ENCODE results near the gene ATXN10.

Gene ATXN10

DNA sequence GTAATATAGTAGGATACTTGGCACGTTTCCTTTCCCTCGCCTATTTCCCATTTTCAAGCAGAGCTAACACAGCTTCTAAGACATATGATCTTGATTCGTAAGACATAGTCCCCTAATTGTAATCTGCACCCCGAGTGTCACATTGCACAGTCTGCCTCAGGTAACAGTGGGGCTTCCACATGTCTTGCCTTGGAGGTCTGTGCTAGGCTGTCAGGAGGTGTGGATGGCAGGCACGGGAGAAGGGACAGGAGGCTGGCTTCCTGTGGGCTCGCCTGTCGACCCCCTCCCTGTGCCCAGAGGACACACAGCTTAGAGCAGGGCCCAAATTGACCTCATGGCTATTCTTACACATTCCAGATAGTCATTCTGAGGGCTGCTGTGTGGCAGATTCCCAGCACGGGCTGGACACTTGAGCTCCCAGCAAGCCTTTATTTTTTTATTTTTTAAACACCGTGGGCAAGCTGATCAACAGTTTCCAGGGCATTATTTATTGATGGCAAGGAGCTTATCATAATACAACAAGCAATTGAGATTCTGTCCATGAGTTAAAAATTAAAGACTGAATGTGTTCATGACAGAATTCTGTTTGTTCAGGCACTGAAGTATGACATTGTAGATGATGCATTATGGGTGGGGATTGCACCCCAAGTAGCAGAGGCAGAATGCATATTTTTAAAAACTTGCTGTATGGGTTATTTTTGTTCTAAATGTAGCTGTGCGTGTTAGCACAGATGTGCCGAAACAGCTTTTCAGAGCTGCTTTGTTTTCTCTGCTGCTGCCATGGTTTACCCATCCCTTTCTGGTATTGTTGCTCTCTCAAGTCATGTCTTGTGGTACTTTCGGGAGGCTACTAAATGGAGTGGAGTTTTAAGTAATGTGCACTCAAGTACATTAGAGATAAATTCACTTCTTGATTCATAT, 113.0 kb downstream of the ATXN10 start:
- TF ChIP-seq FOXP2 (optimal IDR thresholded peaks at IDR 0.05; ENCODE audit: borderline replicate concordance, extremely low read depth, extremely low read length, insufficient read depth): no peak
- TF ChIP-seq TAF1 (IDR thresholded peaks at IDR 0.05; ENCODE audit: borderline replicate concordance, insufficient read depth, low read length): no peak
- TF ChIP-seq REST (IDR thresholded peaks at IDR 0.05; ENCODE audit: insufficient read depth in 1 of 2, low read depth in 2 of 2, low read length in 2 of 2): no peak
- TF ChIP-seq SIN3A (IDR thresholded peaks at IDR 0.05; ENCODE audit: borderline replicate concordance, insufficient read depth, low read length): no peak
- TF ChIP-seq POLR2AphosphoS5 (IDR thresholded peaks at IDR 0.05; ENCODE audit: low read depth, low read length): no peak

GRCh38 chr22:45785458-45785857, 113.8 kb downstream of the ATXN10 start:
- TF ChIP-seq POLR2AphosphoS5 (IDR thresholded peaks at IDR 0.05; ENCODE audit: low read depth, low read length) (no peak), TAF1 (IDR thresholded peaks at IDR 0.05; ENCODE audit: borderline replicate concordance, insufficient read depth, low read length) (no peak), SIN3A (IDR thresholded peaks at IDR 0.05; ENCODE audit: borderline replicate concordance, insufficient read depth, low read length) (no peak), FOXP2 (optimal IDR thresholded peaks at IDR 0.05; ENCODE audit: borderline replicate concordance, extremely low read depth, extremely low read length, insufficient read depth) (no peak), REST (IDR thresholded peaks at IDR 0.05; ENCODE audit: insufficient read depth in 1 of 2, low read depth in 2 of 2, low read length in 2 of 2) (no peak)

- no peak for TF ChIP-seq REST (IDR thresholded peaks at IDR 0.05; ENCODE audit: insufficient read depth in 1 of 2, low read depth in 2 of 2, low read length in 2 of 2)
- no peak for TF ChIP-seq SIN3A (IDR thresholded peaks at IDR 0.05; ENCODE audit: borderline replicate concordance, insufficient read depth, low read length)
- TF ChIP-seq FOXP2 (optimal IDR thresholded peaks at IDR 0.05; ENCODE audit: borderline replicate concordance, extremely low read depth, extremely low read length, insufficient read depth): no peak
- no peak for TF ChIP-seq POLR2AphosphoS5 (IDR thresholded peaks at IDR 0.05; ENCODE audit: low read depth, low read length)
- TF ChIP-seq TAF1 (IDR thresholded peaks at IDR 0.05; ENCODE audit: borderline replicate concordance, insufficient read depth, low read length): no peak
Observed at GRCh38 chr22:45786726-45787125, 115.1 kb downstream of the ATXN10 start.

DNA sequence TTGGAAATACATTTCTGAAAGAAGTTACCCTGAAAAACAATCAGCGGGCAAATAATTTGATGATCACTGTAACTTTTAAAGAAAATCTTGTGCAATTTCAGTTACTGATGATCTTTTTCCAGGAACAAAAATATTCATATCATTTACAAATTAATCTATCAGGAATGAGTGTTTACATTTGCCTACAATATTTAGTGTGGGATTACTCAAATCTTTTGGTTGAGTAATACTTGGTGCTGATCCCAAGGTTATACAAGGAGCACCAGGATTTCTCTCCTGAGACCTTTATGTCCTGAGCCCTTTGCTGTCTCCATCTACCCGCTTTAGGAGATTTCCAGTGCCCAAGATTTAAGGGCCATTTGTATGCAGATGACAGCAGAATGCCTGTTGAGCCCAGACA, 116.1 kb downstream of the ATXN10 start:
- TF ChIP-seq TAF1 (IDR thresholded peaks at IDR 0.05; ENCODE audit: borderline replicate concordance, insufficient read depth, low read length) (no peak), POLR2AphosphoS5 (IDR thresholded peaks at IDR 0.05; ENCODE audit: low read depth, low read length) (no peak), SIN3A (IDR thresholded peaks at IDR 0.05; ENCODE audit: borderline replicate concordance, insufficient read depth, low read length) (no peak), REST (IDR thresholded peaks at IDR 0.05; ENCODE audit: insufficient read depth in 1 of 2, low read depth in 2 of 2, low read length in 2 of 2) (no peak), FOXP2 (optimal IDR thresholded peaks at IDR 0.05; ENCODE audit: borderline replicate concordance, extremely low read depth, extremely low read length, insufficient read depth) (no peak)

Data from PFSK-1 (cell line).